Superior temporal gyrus (tissue), 1 donor: Measurements from ENCODE around the gene NDE1.

ENCODE experiments used
- DNase-seq: peaks from one replicate; pipeline ENCODE4 v3.0.0-alpha.2; 2016; ENCODE audit errors: extremely low spot score

NDE1 gene

GRCh38 chr16:15766918-15767317 is 116.9 kb downstream of the NDE1 start:
- no peak for DNase-seq

- DNase-seq = no peak
These were observed 118.2 kb downstream of the NDE1 start for GRCh38 chr16:15768201-15768600.

- DNase-seq = no peak
These were observed 119.2 kb downstream of the NDE1 start for GRCh38 chr16:15769239-15769638.

- DNase-seq = no peak
These were observed 120.1 kb downstream of the NDE1 start for GRCh38 chr16:15770107-15770506.

- DNase-seq = no peak
These were observed 120.5 kb downstream of the NDE1 start for GRCh38 chr16:15770512-15770911.

GRCh38 chr16:15771694-15772093 is 121.6 kb downstream of the NDE1 start:
- DNase-seq = no peak

GRCh38 chr16:15772579-15773293 is 122.7 kb downstream of the NDE1 start:
- DNase-seq = no peak

- no peak for DNase-seq
These were observed 123.9 kb downstream of the NDE1 start for GRCh38 chr16:15773968-15774367.

GRCh38 chr16:15775209-15775608 is 125.2 kb downstream of the NDE1 start:
- no peak for DNase-seq

- no peak for DNase-seq
These were observed 125.7 kb downstream of the NDE1 start for GRCh38 chr16:15775663-15776304.
